Effector memory CD4-positive, alpha-beta T cell (primary cell): ENCODE measurements around the gene S100A11.

Source experiments
- DNase-seq, 3 donors: peaks; one replicate each; pipeline ENCODE4 v3.0.0-alpha.2; 2020
- H3K27ac ChIP-seq: 2 replicates; pipeline ENCODE4 v1.7.0; 2013; ENCODE audit warnings: mild to moderate bottlenecking, low read length, moderate library complexity; ENCODE audit not compliant: insufficient read depth, poor library complexity, severe bottlenecking
- H3K27me3 ChIP-seq: replicated peaks from 2 replicates; pipeline ENCODE4 v1.7.0; 2013; ENCODE audit warnings: mild to moderate bottlenecking, low read length; ENCODE audit not compliant: insufficient read depth, control insufficient read depth, poor library complexity, severe bottlenecking
- H3K36me3 ChIP-seq: 2 replicates; pipeline ENCODE4 v1.7.0; 2013; ENCODE audit warnings: mild to moderate bottlenecking, low read length, moderate library complexity; ENCODE audit not compliant: control insufficient read depth, insufficient read depth
- H3K4me1 ChIP-seq: 2 replicates; pipeline ENCODE4 v1.7.0; 2013; ENCODE audit warnings: low read length, mild to moderate bottlenecking; ENCODE audit not compliant: control insufficient read depth, insufficient read depth, poor library complexity, severe bottlenecking
- H3K4me3 ChIP-seq: 2 replicates; pipeline ENCODE4 v1.7.0; 2013; ENCODE audit warnings: low read length, low read depth, mild to moderate bottlenecking; ENCODE audit not compliant: insufficient read depth, poor library complexity, severe bottlenecking
- H3K9me3 ChIP-seq: 2 replicates; pipeline ENCODE4 v1.7.0; 2013; ENCODE audit warnings: mild to moderate bottlenecking, low read length, moderate library complexity; ENCODE audit not compliant: control insufficient read depth

S100A11 gene

GRCh38 chr1:152007047-152007446, 29.8 kb downstream of the S100A11 start:
- no peaks in the 10 kb centered on the region for H3K4me1 ChIP-seq
- no peaks in the 10 kb centered on the region for H3K27me3 ChIP-seq
- no peak overlapping the region for H3K27ac ChIP-seq
- H3K36me3 ChIP-seq: no peaks in the 10 kb centered on the region
- H3K4me3 ChIP-seq: no peak overlapping the region
- no peak for DNase-seq
- no peaks in the 10 kb centered on the region for H3K9me3 ChIP-seq

GRCh38 chr1:152005360-152005912, 31.4 kb downstream of the S100A11 start:
- Histone ChIP-seq H3K4me1 (no peaks in the 10 kb centered on the region), H3K9me3 (no peaks in the 10 kb centered on the region), H3K27me3 (no peaks in the 10 kb centered on the region), H3K36me3 (no peaks in the 10 kb centered on the region), H3K4me3 (no peak overlapping the region), H3K27ac (no peak overlapping the region)
- no peak for DNase-seq

GRCh38 chr1:152003846-152004442, 32.9 kb downstream of the S100A11 start:
- Histone ChIP-seq H3K4me3 (no peak overlapping the region), H3K9me3 (no peaks in the 10 kb centered on the region), H3K27ac (no peak overlapping the region), H3K36me3 (no peaks in the 10 kb centered on the region), H3K4me1 (no peaks in the 10 kb centered on the region), H3K27me3 (no peaks in the 10 kb centered on the region)
- no peak for DNase-seq

GRCh38 chr1:152002960-152003359, 33.8 kb downstream of the S100A11 start:
- H3K9me3 ChIP-seq: no peaks in the 10 kb centered on the region
- no peaks in the 10 kb centered on the region for H3K27me3 ChIP-seq
- no peaks in the 10 kb centered on the region for H3K4me1 ChIP-seq
- no peaks in the 10 kb centered on the region for H3K36me3 ChIP-seq
- no peak overlapping the region for H3K27ac ChIP-seq
- no peak overlapping the region for H3K4me3 ChIP-seq
- DNase-seq: no peak

GRCh38 chr1:152001631-152002584, 34.9 kb downstream of the S100A11 start:
- Histone ChIP-seq H3K9me3 (no peaks in the 10 kb centered on the region), H3K27me3 (no peaks in the 10 kb centered on the region), H3K4me1 (no peaks in the 10 kb centered on the region), H3K4me3 (no peak overlapping the region), H3K36me3 (no peaks in the 10 kb centered on the region), H3K27ac (no peak overlapping the region)
- DNase-seq: peak; percentile 53 to 72 (median 56)

GRCh38 chr1:152000964-152001630, 35.7 kb downstream of the S100A11 start:
- Histone ChIP-seq H3K36me3 (no peaks in the 10 kb centered on the region), H3K27me3 (no peaks in the 10 kb centered on the region), H3K9me3 (no peaks in the 10 kb centered on the region), H3K27ac (no peak overlapping the region), H3K4me3 (no peak overlapping the region), H3K4me1 (no peaks in the 10 kb centered on the region)
- no peak for DNase-seq

GRCh38 chr1:151998611-151999362, 38.0 kb downstream of the S100A11 start:
- no peak for DNase-seq
- H3K9me3 ChIP-seq: no peaks in the 10 kb centered on the region
- no peaks in the 10 kb centered on the region for H3K27me3 ChIP-seq
- H3K27ac ChIP-seq: no peak overlapping the region
- H3K36me3 ChIP-seq: no peaks in the 10 kb centered on the region
- H3K4me3 ChIP-seq: no peak overlapping the region
- H3K4me1 ChIP-seq: peaks cover 3% of the 10 kb centered on the region

GRCh38 chr1:151997284-151997570, 39.6 kb downstream of the S100A11 start:
- DNase-seq: no peak
- no peak overlapping the region for H3K4me3 ChIP-seq
- no peaks in the 10 kb centered on the region for H3K9me3 ChIP-seq
- no peak overlapping the region for H3K27ac ChIP-seq
- H3K36me3 ChIP-seq: no peaks in the 10 kb centered on the region
- H3K27me3 ChIP-seq: no peaks in the 10 kb centered on the region
- peaks cover 10% of the 10 kb centered on the region for H3K4me1 ChIP-seq

- Histone ChIP-seq H3K9me3 (no peaks in the 10 kb centered on the region), H3K4me1 (peaks cover 21% of the 10 kb centered on the region), H3K27ac (no peak overlapping the region), H3K27me3 (no peaks in the 10 kb centered on the region), H3K4me3 (no peak overlapping the region), H3K36me3 (no peaks in the 10 kb centered on the region)
- DNase-seq: no peak
Observed at GRCh38 chr1:151995774-151996173, 41.0 kb downstream of the S100A11 start.
